Occipital lobe (tissue), 2 donors: ENCODE measurements around the gene COMT. TPM values are rescaled to one million over a fixed set of nuclear protein-coding genes. Genes with fewer than 3 reads are reported as not detected.
"Not testable (repeated sequence)": the region's sequence is repeated elsewhere in the genome, so short reads cannot be mapped to it uniquely, and the experiment has no call there.

ENCODE experiments used
- DNase-seq: peaks from one replicate; lab custom pipeline; 2025; lab: John Stamatoyannopoulos, UW
- total RNA-seq: library from RNA; depleted of rRNA; stranded (reverse); fragments of >200 nt; gene quantifications from one replicate; pipeline ENCODE4 v1.2.3, GENCODE V29; 2014

The COMT gene
- total RNA-seq = 49.0 TPM

GRCh38 chr22:19941365-19942082, at the start of gene COMT, which contains the start of gene TXNRD2:
Gene COMT, plus strand, starts transcription at chr22:19941772. Its CDS starts 20,755 bp downstream, at chr22:19962527.
Gene TXNRD2, minus strand, starts transcription at chr22:19941818. Its CDS starts 15 bp downstream, at chr22:19941803.
- DNase-seq = no peak

- no peak for DNase-seq
Measured at GRCh38 chr22:19892257-19892879, 49.2 kb upstream of the COMT start.

DNA sequence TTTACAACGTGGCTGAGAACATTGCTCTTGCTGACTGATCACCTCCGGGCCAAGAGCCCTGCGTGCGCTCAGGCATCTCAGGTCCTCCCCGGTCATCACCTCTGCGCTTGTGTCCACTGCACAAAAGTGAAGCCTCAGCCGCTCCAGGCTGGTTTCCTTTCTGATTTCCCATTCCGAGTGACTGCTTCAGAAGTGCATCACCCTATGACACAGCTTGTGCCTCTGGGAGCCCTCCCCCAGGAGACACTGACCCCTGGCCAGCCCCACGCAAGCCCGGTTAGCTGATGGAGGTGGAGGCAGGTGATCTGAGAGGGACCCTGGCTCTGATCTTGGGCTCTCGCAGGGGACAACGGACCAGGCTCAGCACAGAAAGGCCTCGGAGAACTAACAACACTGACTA, 48.6 kb upstream of the COMT start:
- no peak for DNase-seq

GRCh38 chr22:19893363-19893762, 48.2 kb upstream of the COMT start:
- no peak for DNase-seq

GRCh38 chr22:19895160-19895849, 46.3 kb upstream of the COMT start:
- no peak for DNase-seq

- peak; percentile 42 for DNase-seq
Measured at GRCh38 chr22:19896665-19897355, 44.8 kb upstream of the COMT start.

- no peak for DNase-seq
Measured at GRCh38 chr22:19897726-19898125, 43.8 kb upstream of the COMT start.

DNA sequence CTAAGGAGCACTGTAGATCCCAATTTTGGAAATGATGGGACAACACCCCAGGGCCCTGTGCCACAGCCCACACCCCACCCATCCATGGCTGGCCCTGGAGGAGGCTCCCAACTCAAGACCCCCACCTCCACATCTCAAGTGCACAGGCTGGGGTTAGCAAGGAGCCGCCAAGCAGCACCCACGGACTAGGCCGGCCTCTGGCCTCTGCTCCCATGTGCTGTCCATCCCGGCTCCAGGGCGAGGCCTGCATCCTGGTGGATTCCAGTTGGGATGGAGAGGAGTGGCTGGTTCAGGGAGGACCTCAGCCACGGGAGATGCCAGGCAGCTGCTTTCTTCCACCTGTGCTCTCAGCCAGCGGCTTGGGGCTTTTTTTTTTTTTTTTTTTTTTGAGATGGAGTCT, 43.4 kb upstream of the COMT start:
- DNase-seq = no peak

GRCh38 chr22:19898831-19899567, 42.6 kb upstream of the COMT start:
- DNase-seq = no peak

DNA sequence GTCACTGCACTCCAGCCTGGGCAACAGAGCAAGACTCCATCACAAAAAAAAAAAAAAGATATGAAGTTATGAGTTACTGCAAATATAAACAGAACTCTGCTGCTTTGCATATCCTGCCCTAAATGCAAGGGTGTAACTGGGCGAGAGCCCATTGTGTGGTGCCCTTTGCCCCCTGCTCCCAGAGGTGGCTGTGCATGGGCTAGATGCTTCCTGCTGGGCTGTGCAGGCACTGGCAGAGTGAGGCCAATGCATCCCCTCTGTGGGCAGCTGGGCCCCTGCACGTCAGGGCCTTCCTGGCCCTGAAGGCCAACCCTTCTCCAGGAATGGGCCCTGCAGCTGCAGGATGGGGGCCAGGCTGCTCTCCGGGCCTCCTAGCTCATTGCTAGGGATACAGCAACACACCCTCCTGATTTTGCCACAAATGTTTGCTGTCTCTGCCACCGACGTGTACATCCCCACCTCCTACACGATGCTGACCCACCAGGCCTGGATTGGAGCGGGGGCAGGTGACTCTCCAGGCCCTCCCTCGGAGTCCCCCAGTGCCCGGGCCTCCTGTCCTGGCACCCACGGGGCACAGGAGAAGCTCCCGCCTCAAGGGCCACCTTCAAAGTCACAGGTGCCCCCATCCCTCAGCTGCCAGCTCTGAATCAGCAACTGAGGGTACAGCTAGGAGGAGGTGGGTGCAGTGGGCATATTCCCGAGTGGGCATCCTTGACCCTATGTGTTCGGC, 40.7 kb upstream of the COMT start:
- no peak for DNase-seq

- no peak for DNase-seq
Measured at GRCh38 chr22:19901577-19902244, 39.9 kb upstream of the COMT start.

DNA sequence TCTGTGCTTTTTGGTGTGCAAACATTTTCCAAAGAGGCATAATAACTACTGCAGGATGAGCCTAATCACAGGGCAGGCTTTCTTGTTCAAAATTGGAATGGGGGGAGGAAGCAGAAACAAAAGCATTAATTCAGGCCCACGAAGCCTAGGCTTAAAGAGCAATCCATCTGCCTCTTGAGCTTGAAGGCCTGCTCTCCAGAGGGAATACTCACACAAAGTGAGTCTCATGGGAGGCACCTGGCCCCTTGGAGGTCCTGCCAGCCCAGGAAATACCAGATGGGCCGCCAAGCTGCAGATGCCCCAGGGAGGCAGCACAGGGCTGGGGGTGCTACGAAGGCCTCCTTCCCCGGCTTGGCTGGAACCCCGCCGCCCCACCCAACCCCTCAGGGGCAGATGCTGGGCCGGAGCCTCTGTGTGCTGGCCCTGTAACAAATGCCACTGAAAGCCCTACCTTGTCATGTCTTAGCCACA, 39.3 kb upstream of the COMT start:
- DNase-seq = no peak

DNA sequence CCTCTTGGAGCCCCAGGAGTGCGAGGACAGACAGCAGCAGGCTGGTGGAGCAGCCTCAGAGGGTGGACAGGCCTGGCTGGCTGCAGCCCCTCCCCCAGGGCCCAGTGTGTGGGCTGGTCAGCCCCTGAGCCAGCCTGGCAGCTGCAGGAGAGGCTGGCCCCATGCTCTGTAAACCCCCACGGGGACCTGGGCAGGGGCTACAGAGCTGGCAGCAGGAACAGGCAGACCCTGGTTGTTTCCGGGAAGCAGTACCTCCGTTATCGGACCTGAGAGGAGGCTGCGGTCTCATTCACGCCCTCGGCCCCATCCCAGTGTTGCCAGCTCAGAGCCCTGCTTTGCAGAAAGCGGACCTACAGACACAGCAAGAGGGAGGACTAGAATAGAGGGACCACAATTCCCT, 38.5 kb upstream of the COMT start:
- no peak for DNase-seq

DNA sequence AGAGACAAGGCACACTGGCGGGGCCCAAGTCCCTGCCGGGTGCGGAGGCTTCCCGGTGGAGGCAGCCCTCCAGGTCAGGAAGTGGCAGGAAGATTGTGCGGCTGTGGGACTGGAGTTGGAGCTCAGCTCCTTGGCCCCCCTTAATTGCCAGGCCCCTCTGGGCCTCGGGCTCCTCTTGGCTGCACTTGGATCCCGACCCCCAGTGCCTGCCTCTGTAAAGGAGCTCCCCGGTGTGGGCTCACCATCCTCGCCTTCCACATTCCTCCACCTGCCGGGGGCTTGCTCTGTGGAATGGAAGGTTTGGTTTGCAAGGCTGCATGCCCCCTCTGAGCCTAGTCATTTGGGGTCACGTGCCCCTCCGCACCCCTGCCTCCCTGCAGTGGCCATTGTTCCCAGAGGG, 38.1 kb upstream of the COMT start:
- no peak for DNase-seq

DNA sequence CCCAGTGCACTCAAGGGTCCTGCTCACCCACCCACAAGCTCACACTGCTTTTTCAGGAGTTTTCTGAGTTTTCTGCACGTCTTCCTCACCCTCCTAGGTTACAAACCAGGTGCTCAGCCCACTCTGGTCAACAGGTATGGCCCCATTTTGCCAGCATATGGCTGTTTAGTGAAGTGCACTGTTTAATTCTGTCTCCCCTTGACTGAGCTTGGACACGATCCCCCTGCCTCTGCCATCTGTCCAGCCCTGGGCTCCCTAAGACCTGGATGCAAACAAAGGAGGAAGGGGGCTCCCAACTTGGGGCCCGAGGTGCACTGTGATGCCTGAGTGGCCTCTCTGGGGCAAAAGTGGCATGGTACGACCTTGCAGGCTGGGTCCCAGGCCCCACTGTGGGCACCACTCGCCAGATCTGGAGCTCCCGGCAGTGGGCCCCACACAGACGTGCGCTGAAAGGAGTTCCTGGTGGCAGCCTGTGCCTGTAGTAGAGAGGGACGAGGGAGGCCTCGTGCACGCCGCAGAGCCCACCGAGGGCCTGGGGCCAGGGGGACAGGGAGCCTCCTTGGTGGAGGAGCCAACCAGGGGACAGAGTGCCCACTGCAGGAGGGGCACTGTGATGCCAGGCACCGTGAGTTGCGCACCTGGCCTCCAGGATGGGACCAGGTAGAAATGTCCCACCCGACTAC, 37.3 kb upstream of the COMT start:
- no peak for DNase-seq

DNA sequence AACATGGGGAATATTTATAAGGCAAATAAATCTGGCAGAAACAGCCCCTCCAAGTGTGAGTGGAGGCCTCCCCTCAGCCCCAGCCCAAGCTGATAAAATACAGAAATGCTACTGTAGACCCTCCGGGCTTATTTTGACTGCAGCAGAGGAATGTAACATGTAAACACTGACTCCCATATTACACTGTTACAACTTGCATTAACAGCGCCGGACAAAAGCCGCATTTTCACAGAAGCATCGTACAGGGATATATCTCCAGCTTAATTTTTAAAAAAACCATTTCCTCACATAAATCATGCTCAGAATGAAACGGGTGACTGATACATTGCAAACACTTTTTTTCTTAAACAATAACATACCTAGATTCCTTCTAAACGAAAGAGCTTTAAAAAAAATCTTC, 36.6 kb upstream of the COMT start:
- no peak for DNase-seq

GRCh38 chr22:19905347-19906276, 36.0 kb upstream of the COMT start:
- DNase-seq = no peak

DNA sequence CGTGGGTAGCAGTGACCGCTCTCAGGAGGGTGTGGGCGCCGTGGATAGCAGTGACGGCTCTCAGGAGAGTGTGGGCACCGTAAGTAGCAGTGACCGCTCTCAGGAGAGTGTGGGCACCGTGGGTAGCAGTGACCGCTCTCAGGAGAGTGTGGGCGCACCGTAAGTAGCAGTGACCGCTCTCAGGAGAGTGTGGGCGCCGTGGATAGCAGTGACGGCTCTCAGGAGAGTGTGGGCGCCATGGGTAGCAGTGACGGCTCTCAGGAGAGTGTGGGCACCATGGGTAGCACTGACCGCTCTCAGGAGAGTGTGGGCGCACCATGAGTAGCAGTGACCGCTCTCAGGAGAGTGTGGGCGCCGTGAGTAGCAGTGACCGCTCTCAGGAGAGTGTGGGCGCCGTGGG, 34.7 kb upstream of the COMT start:
- not testable (repeated sequence) for DNase-seq
